IPS-15b (cell line): ENCODE measurements around the gene B3GLCT.
"Not testable (repeated sequence)": the region's sequence is repeated elsewhere in the genome, so short reads cannot be mapped to it uniquely, and the experiment has no call there.

ENCODE experiments used
- H3K27me3 ChIP-seq: one replicate; pipeline ENCODE4 v1.6.1; 2013; ENCODE audit warnings: low read length; ENCODE audit not compliant: control insufficient read depth, insufficient read depth
- H3K36me3 ChIP-seq: one replicate; pipeline ENCODE4 v1.6.1; 2013; ENCODE audit warnings: low read length; ENCODE audit not compliant: control insufficient read depth, insufficient read depth
- H3K4me1 ChIP-seq: one replicate; pipeline ENCODE4 v1.6.1; 2013; ENCODE audit warnings: mild to moderate bottlenecking, low read length; ENCODE audit not compliant: control insufficient read depth, insufficient read depth
- H3K4me3 ChIP-seq: one replicate; pipeline ENCODE4 v1.5.1; 2013; ENCODE audit warnings: low read depth, low read length
- H3K9ac ChIP-seq: one replicate; pipeline ENCODE4 v1.6.1; 2013; ENCODE audit warnings: low read depth, mild to moderate bottlenecking, low read length
- H3K9me3 ChIP-seq: one replicate; pipeline ENCODE4 v1.6.1; 2013; ENCODE audit warnings: mild to moderate bottlenecking, low read length; ENCODE audit not compliant: control insufficient read depth, insufficient read depth

The B3GLCT gene

DNA sequence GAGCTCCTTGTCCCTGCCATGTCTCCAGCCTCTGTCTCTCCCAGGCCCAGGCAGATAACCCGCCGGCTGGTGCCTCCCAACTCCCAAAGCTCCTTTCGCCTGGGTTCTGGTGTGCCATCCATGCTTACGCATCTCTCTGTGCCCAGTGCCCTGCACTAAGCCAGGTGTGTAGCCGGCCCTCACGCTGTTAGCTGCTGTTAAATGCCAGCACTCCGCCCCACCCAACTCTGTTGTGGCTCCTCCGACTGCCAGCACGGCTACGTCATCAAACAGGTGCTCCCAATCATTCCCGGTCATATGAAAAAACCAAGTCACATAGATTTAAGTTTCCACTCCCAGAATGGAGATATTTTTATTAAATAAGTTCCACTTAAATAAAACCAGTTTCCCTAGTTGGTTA lies 31.0 kb upstream of the B3GLCT start:
- Histone ChIP-seq H3K4me1 (peaks cover 2% of the 10 kb centered on the region), H3K4me3 (no peak overlapping the region), H3K27me3 (no peaks in the 10 kb centered on the region), H3K9ac (no peak overlapping the region), H3K9me3 (no peaks in the 10 kb centered on the region), H3K36me3 (no peaks in the 10 kb centered on the region)

DNA sequence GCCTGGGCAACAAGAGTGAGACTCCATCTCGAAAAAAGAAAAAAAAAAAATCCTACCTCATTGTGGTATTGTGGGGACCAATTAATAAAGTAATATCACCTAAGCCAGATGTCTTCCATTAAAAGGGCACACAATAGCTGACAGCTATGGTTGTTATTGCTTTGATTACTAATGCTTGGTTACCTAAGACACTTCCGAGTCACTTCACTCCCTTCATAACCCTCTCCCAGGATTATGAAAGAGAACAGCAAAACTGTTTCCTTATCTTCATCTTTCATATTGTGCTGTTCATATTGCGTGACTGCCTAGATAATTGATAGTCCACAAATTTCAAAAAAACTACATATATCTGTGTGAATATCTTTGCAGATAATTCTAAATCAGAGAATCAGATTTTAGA lies 27.8 kb upstream of the B3GLCT start:
- H3K9me3 ChIP-seq = no peaks in the 10 kb centered on the region
- no peaks in the 10 kb centered on the region for H3K36me3 ChIP-seq
- peaks cover 5% of the 10 kb centered on the region for H3K4me1 ChIP-seq
- H3K4me3 ChIP-seq = no peak overlapping the region
- no peak overlapping the region for H3K9ac ChIP-seq
- no peaks in the 10 kb centered on the region for H3K27me3 ChIP-seq

DNA sequence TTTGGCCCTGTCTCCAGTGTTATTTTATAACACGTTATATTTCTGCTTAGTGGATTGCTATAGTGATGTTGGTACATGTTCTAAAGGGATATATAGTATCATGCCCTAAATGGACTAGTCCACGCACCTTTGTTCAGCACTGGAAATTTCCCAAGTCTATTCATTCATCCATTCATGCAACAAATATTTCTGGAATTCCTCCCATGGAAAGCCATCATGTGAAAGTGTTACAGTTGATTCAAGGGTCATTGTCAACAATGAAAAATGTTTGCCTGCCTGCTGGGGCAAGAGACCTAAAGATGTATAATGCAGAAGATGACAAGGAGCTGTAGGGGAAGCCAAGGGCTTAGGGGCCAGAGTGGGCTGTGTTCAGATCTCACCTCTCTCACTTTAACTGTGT lies 27.2 kb upstream of the B3GLCT start:
- H3K4me3 ChIP-seq = no peak overlapping the region
- no peaks in the 10 kb centered on the region for H3K36me3 ChIP-seq
- H3K9ac ChIP-seq = no peak overlapping the region
- no peaks in the 10 kb centered on the region for H3K27me3 ChIP-seq
- H3K4me1 ChIP-seq = peaks cover 5% of the 10 kb centered on the region
- H3K9me3 ChIP-seq = no peaks in the 10 kb centered on the region

DNA sequence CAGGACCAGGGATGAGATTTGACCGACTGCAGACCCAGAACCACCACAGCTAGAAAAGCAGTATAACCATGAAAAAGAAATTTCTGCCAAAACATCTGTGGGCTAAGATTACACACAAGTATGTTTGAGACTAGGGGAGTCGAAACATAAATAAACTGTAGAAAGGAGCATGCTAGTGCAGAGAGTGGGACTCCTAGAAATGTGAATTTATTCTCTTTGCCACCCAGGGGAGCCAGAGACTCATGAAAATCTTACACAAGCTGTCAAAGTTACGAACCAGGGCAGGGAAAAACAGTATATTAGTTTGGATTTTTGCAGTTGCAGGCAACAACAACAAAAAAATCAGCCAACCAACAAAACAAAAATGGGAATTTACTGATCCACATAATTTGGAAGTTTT lies 25.8 kb upstream of the B3GLCT start:
- Histone ChIP-seq H3K9me3 (no peaks in the 10 kb centered on the region), H3K4me3 (no peak overlapping the region), H3K4me1 (peaks cover 5% of the 10 kb centered on the region), H3K36me3 (no peaks in the 10 kb centered on the region), H3K9ac (no peak overlapping the region), H3K27me3 (no peaks in the 10 kb centered on the region)

DNA sequence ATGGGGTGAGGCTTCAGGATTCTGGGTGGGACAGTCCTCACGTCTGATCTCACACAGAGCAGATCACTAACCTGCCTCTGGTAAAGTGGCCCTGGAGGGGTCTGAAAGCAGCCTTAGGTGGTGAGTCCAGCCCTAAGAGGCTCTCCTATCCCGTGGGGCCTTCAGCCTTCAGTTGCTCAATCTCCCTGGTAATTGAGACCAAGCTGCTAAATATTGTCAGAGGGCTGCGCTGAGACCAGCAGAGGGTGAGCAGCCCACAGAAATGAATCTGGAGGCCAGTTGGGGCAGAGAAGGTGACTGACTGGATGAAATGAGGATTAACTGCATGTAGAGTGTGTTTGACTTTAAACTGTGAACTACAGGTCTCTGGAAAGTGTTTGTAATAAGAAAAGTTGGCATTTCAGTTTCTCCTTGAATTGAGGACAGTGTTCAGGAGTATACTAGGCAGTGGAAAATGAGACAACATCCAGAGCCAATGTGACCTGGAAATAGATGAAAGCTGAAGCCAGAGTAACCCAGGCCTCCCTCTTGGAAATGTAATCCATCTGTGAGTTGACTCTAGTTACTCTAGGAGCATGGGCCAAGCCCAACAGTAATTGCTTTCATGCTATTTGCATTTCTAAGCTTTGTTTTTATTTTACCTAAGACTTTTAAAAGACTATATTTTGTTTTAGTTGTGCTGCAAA lies 23.8 kb upstream of the B3GLCT start:
- H3K27me3 ChIP-seq = no peaks in the 10 kb centered on the region
- H3K9me3 ChIP-seq = no peaks in the 10 kb centered on the region
- no peak overlapping the region for H3K9ac ChIP-seq
- no peaks in the 10 kb centered on the region for H3K36me3 ChIP-seq
- no peak overlapping the region for H3K4me3 ChIP-seq
- H3K4me1 ChIP-seq = peaks cover 5% of the 10 kb centered on the region

DNA sequence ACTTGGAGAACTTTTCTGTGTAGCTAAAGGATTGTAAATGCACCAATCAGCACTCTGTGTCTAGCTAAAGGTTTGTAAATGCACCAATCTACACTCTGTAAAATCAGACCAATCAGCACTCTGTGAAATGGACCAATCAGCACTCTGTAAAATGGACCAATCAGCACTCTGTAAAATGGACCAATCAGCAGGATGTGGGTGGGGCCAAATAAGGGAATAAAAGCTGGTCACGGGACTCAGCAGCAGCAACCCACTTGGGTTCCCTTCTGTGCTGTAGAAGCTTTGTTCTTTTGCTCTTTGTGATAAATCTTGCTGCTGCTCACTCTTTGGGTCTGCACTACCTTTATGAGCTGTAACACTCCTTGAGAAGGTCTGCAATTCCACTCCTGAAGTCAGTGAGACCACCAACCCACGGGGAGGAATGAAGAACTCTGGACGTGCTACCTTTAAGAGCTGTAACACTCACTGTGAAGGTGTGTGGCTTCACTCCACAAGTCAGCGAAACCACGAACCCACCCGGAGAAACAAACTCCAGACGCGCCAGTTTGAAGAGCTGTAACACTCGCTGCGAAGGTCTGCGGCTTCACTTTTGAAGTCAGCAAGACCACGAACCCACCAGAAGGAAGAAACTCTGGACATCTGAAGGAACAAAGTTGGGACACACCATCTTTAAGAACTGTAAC lies 21.8 kb upstream of the B3GLCT start:
- not testable (repeated sequence) for H3K4me1 ChIP-seq, H3K9ac ChIP-seq, H3K36me3 ChIP-seq, H3K4me3 ChIP-seq, H3K9me3 ChIP-seq, H3K27me3 ChIP-seq

DNA sequence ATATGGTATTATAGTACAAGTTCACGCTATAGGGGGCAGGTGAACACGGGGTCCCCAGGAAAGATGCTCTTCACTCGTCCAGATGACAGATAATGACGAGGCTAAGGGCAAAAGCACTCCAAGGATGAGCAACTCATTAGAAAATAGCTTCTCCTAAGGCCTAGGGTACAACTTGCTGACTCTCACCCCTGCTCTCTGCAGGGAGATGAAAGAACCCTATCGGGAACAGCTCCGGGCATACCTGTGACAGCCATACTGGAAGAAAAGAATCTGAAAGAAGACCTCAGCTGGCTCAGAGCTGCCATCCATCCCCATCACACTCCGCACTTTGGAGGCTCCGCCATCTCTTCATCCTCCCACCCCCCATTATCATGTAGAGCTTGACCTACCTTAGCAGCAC lies 20.5 kb upstream of the B3GLCT start:
- Histone ChIP-seq H3K9me3 (no peaks in the 10 kb centered on the region), H3K9ac (no peak overlapping the region), H3K4me3 (no peak overlapping the region), H3K27me3 (no peaks in the 10 kb centered on the region), H3K4me1 (peaks cover 3% of the 10 kb centered on the region), H3K36me3 (no peaks in the 10 kb centered on the region)

DNA sequence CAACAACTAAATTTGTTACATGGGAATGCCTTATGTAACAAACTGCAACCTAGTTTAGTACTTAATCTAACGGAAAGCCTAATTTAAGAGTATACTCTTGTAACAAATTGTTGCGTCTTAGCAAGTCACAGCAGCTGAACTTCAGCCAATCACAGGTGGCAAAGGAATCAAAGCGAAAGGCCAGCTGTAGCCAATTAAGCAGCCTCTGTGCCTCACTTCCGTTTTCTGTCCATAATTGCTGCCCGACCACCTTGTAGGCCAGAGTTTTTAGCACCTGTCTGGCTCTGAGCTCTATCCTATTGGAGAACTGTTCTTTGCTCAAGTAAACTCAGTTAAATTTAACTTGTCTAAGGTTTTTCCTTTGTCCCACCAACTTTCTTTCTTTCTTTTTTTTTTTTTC lies 20.0 kb upstream of the B3GLCT start:
- Histone ChIP-seq H3K4me3 (no peak overlapping the region), H3K36me3 (no peaks in the 10 kb centered on the region), H3K9ac (no peak overlapping the region), H3K4me1 (peaks cover 3% of the 10 kb centered on the region), H3K9me3 (no peaks in the 10 kb centered on the region), H3K27me3 (no peaks in the 10 kb centered on the region)

DNA sequence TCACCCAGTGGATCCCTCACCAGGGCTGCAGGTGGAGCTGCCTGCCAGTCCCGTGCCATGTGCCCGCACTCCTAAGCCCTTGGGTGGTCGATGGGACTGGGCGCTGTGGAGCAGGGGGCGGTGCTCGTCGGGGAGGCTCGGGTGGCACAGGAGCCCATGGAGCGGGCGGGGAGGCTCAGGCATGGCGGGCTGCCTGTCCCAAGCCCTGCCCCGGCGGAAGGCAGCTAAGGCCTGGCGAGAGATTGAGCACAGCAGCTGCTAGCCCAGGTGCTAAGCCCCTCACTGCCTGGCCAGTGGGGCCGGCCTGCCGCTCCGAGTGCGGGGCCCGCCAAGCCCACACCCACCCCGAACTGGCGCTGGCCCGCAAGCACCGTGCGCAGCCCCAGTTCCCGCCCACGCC lies 16.8 kb upstream of the B3GLCT start:
- Histone ChIP-seq H3K4me1 (no peaks in the 10 kb centered on the region), H3K9ac (no peak overlapping the region), H3K27me3 (no peaks in the 10 kb centered on the region), H3K36me3 (no peaks in the 10 kb centered on the region), H3K9me3 (no peaks in the 10 kb centered on the region), H3K4me3 (no peak overlapping the region)

DNA sequence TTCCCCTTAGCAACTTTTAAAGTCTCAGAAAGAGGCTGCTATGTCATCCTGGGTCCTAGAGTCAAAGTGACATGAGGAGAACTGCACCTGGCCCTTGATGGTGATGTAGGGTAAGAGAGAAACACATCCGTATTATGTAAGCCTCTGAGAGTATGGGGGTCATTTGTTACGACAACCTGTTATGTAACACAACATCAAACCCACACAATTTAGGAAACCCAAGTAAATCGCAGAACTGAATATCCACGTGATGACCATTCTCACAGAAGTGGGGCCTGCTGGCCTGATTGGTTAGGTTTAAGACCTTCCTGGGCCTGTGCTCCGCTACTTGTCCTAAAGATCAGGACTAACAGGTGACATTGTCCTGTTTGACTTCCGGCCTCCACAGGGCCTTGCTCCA lies 15.3 kb upstream of the B3GLCT start:
- no peaks in the 10 kb centered on the region for H3K4me1 ChIP-seq
- no peaks in the 10 kb centered on the region for H3K27me3 ChIP-seq
- no peak overlapping the region for H3K4me3 ChIP-seq
- no peak overlapping the region for H3K9ac ChIP-seq
- H3K36me3 ChIP-seq = no peaks in the 10 kb centered on the region
- H3K9me3 ChIP-seq = no peaks in the 10 kb centered on the region

DNA sequence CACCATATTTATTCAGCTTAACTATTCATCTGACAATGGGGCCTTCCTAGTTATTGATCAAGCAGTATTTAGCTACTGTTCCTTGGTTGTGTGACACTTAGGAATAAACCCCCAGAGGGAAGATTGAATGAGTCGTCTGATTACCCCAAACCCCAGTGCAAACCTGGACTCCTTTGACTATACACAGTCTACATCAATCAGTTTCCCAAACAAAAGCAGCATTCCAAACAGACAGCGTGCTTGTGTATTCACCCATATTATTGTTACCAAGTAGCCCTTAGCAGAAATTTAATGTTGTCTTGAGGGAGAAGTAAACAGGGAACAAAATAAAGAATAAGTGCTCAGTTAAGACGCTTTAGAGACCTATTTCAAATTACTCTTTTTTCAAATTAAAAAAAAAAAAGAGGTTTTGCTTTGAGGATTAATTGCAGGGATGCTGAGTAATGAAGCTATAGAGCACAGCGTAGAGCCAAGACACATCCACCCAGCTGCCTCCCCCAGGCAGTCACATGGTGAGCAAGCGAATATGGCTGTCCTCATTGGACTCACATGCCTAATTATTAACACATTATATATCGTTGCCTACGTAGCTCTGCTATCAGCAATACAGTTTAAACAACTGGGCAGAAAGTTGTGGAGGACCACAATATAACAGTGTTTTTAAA lies 14.7 kb upstream of the B3GLCT start:
- H3K4me3 ChIP-seq = no peak overlapping the region
- H3K9me3 ChIP-seq = no peaks in the 10 kb centered on the region
- no peak overlapping the region for H3K9ac ChIP-seq
- no peaks in the 10 kb centered on the region for H3K27me3 ChIP-seq
- no peaks in the 10 kb centered on the region for H3K4me1 ChIP-seq
- H3K36me3 ChIP-seq = no peaks in the 10 kb centered on the region

DNA sequence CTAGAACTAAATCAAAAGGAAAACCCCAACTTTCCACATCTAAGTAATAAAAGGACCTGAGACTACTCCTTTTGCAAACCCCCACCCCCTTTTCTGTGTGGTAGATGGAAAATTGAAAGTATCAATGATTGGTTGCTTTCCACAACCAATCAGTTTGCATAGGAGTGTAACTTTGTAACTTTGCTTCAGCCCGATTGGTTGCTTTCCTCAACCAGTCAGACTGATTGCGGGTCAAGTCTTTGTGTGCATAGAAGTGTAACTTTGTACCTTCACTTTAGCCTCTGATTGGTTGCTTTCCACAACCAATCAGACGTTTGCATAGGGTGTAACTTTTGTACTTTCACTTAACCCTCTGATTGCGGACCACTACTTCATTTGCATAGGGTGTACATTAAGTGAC lies 8.0 kb upstream of the B3GLCT start:
- H3K9me3 ChIP-seq = no peaks in the 10 kb centered on the region
- H3K9ac ChIP-seq = no peak overlapping the region
- H3K4me3 ChIP-seq = no peak overlapping the region
- no peaks in the 10 kb centered on the region for H3K27me3 ChIP-seq
- H3K4me1 ChIP-seq = no peaks in the 10 kb centered on the region
- no peaks in the 10 kb centered on the region for H3K36me3 ChIP-seq
